ENCODE data around the gene ZBTB7A.

Gene ZBTB7A

GRCh38 chr19:4052114-4052992 lies 14.3 kb downstream of the ZBTB7A start:
- DNase-seq: peak in 1 of 2 experiments; percentile 25

GRCh38 chr19:4051175-4052101 lies 15.3 kb downstream of the ZBTB7A start:
- DNase-seq: no peak

GRCh38 chr19:4049432-4049831 lies 17.3 kb downstream of the ZBTB7A start:
- DNase-seq: no peak

GRCh38 chr19:4046946-4047683 lies 19.6 kb downstream of the ZBTB7A start:
- DNase-seq: no peak

GRCh38 chr19:4046362-4046691 lies 20.4 kb downstream of the ZBTB7A start:
- DNase-seq: no peak

GRCh38 chr19:4045597-4046361 lies 20.9 kb downstream of the ZBTB7A start:
- DNase-seq: no peak

- DNase-seq: no peak
These were observed 21.7 kb downstream of the ZBTB7A start for GRCh38 chr19:4044990-4045465.

GRCh38 chr19:4043966-4044715 lies 22.6 kb downstream of the ZBTB7A start:
- no peak for DNase-seq

- DNase-seq: no peak
These were observed 23.3 kb downstream of the ZBTB7A start for GRCh38 chr19:4043401-4043800.

GRCh38 chr19:4042731-4043082 lies 24.0 kb downstream of the ZBTB7A start:
- no peak for DNase-seq

GRCh38 chr19:4042064-4042730 lies 24.5 kb downstream of the ZBTB7A start:
- no peak for DNase-seq

- DNase-seq: no peak
These were observed 27.9 kb downstream of the ZBTB7A start for GRCh38 chr19:4038661-4039423.

GRCh38 chr19:4038057-4038456 lies 28.6 kb downstream of the ZBTB7A start:
- no peak for DNase-seq

- DNase-seq: no peak
These were observed 29.3 kb downstream of the ZBTB7A start for GRCh38 chr19:4037301-4037949.

- no peak for DNase-seq
These were observed 30.0 kb downstream of the ZBTB7A start for GRCh38 chr19:4036576-4037300.

GRCh38 chr19:4035582-4035981 lies 31.1 kb downstream of the ZBTB7A start:
- DNase-seq: no peak

- DNase-seq: no peak
These were observed 31.6 kb downstream of the ZBTB7A start for GRCh38 chr19:4035018-4035566.
